Gastrocnemius medialis (tissue), 4 donors: Measurements from ENCODE around the gene PTPRT.

ENCODE experiments used
- CTCF ChIP-seq, 5 experiments: fragments of 450-650 bp in 3 of 5; fragments of 200-600 bp in 2 of 5; sonication (generic) in 2 of 5; IDR thresholded peaks in 4 of 5; conservative IDR thresholded peaks in 1 of 5; 1 replicate in 4 of 5; 2 replicates in 1 of 5; pipeline ENCODE4 v1.5.1; 2016 to 2019; ENCODE audit warnings: antibody characterized with exemption in 5 of 5, mild to moderate bottlenecking in 3 of 5, moderate library complexity in 3 of 5
- POLR2A ChIP-seq, 2 donors: fragments of 450-650 bp; IDR thresholded peaks; one replicate each; pipeline ENCODE4 v1.6.1; 2017; ENCODE audit warnings: antibody characterized with exemption in 2 of 2, mild to moderate bottlenecking in 2 of 2, moderate library complexity in 2 of 2

- no peak for TF ChIP-seq CTCF (IDR thresholded peaks at IDR 0.05 in 4 of 5, conservative IDR thresholded peaks at IDR 0.05 in 1 of 5)
- TF ChIP-seq POLR2A (IDR thresholded peaks at IDR 0.05), result no peak
These were observed 580.1 kb downstream of the PTPRT start for GRCh38 chr20:42609618-42610017.
